ENCODE data around the gene EIF3J.

DNA sequence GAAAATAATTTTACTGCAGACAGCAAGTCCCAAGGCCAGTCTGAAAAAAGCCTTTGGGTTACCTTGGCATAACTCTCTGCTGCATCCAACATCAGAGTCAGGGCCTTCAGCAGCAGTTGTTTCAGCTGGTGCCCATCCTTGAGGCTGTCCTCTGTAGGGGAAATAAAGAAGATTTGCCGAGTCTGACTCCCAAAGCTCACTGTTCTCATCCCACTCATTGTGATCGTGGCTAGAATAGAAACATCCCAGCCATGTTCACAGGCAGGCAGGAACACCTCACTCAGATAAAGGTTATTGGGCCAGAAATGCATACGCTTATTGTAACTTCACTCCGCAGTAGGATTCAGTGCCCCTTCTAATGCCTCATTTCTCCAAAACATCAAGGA is 29.2 kb downstream of the EIF3J start:
- TF ChIP-seq, protein P1, sequence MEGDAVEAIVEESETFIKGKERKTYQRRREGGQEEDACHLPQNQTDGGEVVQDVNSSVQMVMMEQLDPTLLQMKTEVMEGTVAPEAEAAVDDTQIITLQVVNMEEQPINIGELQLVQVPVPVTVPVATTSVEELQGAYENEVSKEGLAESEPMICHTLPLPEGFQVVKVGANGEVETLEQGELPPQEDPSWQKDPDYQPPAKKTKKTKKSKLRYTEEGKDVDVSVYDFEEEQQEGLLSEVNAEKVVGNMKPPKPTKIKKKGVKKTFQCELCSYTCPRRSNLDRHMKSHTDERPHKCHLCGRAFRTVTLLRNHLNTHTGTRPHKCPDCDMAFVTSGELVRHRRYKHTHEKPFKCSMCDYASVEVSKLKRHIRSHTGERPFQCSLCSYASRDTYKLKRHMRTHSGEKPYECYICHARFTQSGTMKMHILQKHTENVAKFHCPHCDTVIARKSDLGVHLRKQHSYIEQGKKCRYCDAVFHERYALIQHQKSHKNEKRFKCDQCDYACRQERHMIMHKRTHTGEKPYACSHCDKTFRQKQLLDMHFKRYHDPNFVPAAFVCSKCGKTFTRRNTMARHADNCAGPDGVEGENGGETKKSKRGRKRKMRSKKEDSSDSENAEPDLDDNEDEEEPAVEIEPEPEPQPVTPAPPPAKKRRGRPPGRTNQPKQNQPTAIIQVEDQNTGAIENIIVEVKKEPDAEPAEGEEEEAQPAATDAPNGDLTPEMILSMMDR (conservative IDR thresholded peaks at IDR 0.05; ENCODE audit: low read depth, low read length), result no peak
- TF ChIP-seq EZH2 (IDR thresholded peaks at IDR 0.05; ENCODE audit: low read length, unreplicated experiment) (no peak), EZH2phosphoT487 (IDR thresholded peaks at IDR 0.05; ENCODE audit: borderline replicate concordance, low read length) (no peak)

All from PC-3 (cell line).